Measurements from ENCODE around the gene SCAANT1. TPM values are rescaled to one million over a fixed set of nuclear protein-coding genes. Genes with fewer than 3 reads are reported as not detected.

The SCAANT1 gene
- total RNA-seq, 2 experiments from 2014 or later = not detected

GRCh38 chr3:63951492-63952247 lies 39.5 kb upstream of the SCAANT1 start:
- intact Hi-C loops (cut with micrococcal nuclease) = no loop called here
- H3K27me3 Mint-ChIP-seq = no peaks in the 10 kb centered on the region
- ChIA-PET POLR2A (interaction anchor here (1.2 kb wide), 1 partner anchor 16 kb away, joined by 6 read pairs; no protein-coding TSS in a partner anchor), CTCF (interaction anchor here (1.3 to 2.2 kb wide), 4 partner anchors 10 to 42 kb away, joined by 3 to 9 read pairs (median 4); no protein-coding TSS in a partner anchor)
- H3K9me3 Mint-ChIP-seq = no peaks in the 10 kb centered on the region
- no peak overlapping the region for H3K4me3 Mint-ChIP-seq
- H3K4me1 Mint-ChIP-seq (ENCODE audit: low read depth) = peaks cover 41% of the 10 kb centered on the region
- H3K36me3 Mint-ChIP-seq (ENCODE audit: low read depth) = peaks cover 29% of the 10 kb centered on the region
- TF ChIP-seq, protein P1, sequence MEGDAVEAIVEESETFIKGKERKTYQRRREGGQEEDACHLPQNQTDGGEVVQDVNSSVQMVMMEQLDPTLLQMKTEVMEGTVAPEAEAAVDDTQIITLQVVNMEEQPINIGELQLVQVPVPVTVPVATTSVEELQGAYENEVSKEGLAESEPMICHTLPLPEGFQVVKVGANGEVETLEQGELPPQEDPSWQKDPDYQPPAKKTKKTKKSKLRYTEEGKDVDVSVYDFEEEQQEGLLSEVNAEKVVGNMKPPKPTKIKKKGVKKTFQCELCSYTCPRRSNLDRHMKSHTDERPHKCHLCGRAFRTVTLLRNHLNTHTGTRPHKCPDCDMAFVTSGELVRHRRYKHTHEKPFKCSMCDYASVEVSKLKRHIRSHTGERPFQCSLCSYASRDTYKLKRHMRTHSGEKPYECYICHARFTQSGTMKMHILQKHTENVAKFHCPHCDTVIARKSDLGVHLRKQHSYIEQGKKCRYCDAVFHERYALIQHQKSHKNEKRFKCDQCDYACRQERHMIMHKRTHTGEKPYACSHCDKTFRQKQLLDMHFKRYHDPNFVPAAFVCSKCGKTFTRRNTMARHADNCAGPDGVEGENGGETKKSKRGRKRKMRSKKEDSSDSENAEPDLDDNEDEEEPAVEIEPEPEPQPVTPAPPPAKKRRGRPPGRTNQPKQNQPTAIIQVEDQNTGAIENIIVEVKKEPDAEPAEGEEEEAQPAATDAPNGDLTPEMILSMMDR (IDR thresholded peaks at IDR 0.05) = no peak
- H3K27ac Mint-ChIP-seq = peak overlapping the region; percentile 36
- ATAC-seq = no peak
- no peak for DNase-seq

GRCh38 chr3:63950698-63951097 lies 38.5 kb upstream of the SCAANT1 start:
- TF ChIP-seq, protein P1 (IDR thresholded peaks at IDR 0.05) = no peak
- Mint-ChIP-seq H3K27ac (no peak overlapping the region), H3K4me3 (no peak overlapping the region), H3K36me3 (ENCODE audit: low read depth) (peaks cover 34% of the 10 kb centered on the region), H3K4me1 (ENCODE audit: low read depth) (peaks cover 48% of the 10 kb centered on the region), H3K9me3 (no peaks in the 10 kb centered on the region), H3K27me3 (no peaks in the 10 kb centered on the region)
- intact Hi-C loops (cut with micrococcal nuclease) = no loop called here
- ChIA-PET CTCF (interaction anchor here (1.3 to 2.2 kb wide), 4 partner anchors 11 to 43 kb away, joined by 3 to 9 read pairs (median 4); no protein-coding TSS in a partner anchor), POLR2A (interaction anchor here (1.2 kb wide), 1 partner anchor 17 kb away, joined by 6 read pairs; no protein-coding TSS in a partner anchor)
- ATAC-seq = no peak
- DNase-seq = no peak

DNA sequence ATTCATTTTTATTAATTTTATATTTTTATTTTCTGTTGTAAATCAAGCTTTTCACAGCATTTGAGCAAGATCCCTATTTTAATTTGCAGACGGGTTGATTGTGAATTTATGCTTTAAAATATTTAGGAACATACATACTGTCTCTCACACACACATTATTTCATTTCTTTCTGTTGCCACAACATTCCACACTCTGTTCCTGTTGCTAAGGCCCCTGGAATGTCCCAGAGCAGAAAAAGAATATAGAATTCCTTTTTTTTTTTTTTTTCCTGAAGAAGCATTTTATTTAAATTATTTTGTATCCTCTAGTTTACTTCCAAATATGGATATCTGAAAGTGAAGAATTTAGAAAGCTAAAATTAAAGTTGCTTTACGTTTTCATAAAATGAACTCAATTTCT lies 36.8 kb upstream of the SCAANT1 start:
- no peak overlapping the region for H3K27ac Mint-ChIP-seq
- H3K9me3 Mint-ChIP-seq = no peaks in the 10 kb centered on the region
- CTCF ChIA-PET = interaction anchor here (1.5 kb wide), 2 partner anchors 11 to 13 kb away, joined by 3 to 5 read pairs; no protein-coding TSS in a partner anchor
- peaks cover 55% of the 10 kb centered on the region for H3K4me1 Mint-ChIP-seq (ENCODE audit: low read depth)
- no peaks in the 10 kb centered on the region for H3K27me3 Mint-ChIP-seq
- no peak for DNase-seq
- intact Hi-C loops (cut with micrococcal nuclease) = no loop called here
- peaks cover 34% of the 10 kb centered on the region for H3K36me3 Mint-ChIP-seq (ENCODE audit: low read depth)
- TF ChIP-seq, protein P1 (IDR thresholded peaks at IDR 0.05) = no peak
- H3K4me3 Mint-ChIP-seq = no peak overlapping the region
- ATAC-seq = no peak
- POLR2A ChIA-PET = interaction anchor here (0.6 to 1.1 kb wide), 2 partner anchors 26 to 29 kb away, joined by 3 read pairs; no protein-coding TSS in a partner anchor

- Mint-ChIP-seq H3K4me3 (no peak overlapping the region), H3K4me1 (ENCODE audit: low read depth) (peaks cover 67% of the 10 kb centered on the region), H3K27ac (peak overlapping the region; percentile 22), H3K27me3 (no peaks in the 10 kb centered on the region), H3K36me3 (ENCODE audit: low read depth) (peaks cover 38% of the 10 kb centered on the region), H3K9me3 (no peaks in the 10 kb centered on the region)
- DNase-seq (no peak), ATAC-seq (no peak)
- CTCF ChIA-PET = interaction anchor here (0.8 to 1.5 kb wide), 2 partner anchors 13 to 46 kb away, joined by 3 read pairs; no protein-coding TSS in a partner anchor
- TF ChIP-seq, protein P1 (IDR thresholded peaks at IDR 0.05) = no peak
- POLR2A ChIA-PET = no interaction called here
- intact Hi-C loops (cut with micrococcal nuclease) = no loop called here
These were observed 35.4 kb upstream of the SCAANT1 start for GRCh38 chr3:63947594-63947993.

DNA sequence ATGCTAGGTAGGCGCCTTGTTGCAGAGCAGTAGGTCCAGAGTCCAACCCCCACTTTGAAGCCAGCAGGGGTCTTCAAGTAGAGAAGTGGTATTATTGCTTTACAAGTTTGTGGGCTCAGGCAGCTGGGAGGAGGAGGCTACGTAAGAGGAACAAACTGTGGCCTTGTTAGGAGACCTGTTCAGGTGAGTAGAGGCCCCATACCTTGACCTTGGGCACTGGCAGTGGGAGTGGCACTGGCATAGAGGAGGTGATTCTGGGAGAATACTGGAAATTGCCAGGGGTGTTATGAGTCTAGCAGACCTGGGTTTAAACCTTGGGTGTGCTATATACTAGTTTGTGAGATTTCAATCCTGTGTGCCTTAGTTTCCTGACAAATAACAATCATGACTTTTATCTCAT lies 34.6 kb upstream of the SCAANT1 start:
- H3K27ac Mint-ChIP-seq = no peak overlapping the region

More for the DNA sequence above, 34.6 kb upstream of the SCAANT1 start:
- ATAC-seq (no peak), DNase-seq (no peak)
- peaks cover 65% of the 10 kb centered on the region for H3K4me1 Mint-ChIP-seq (ENCODE audit: low read depth)
- TF ChIP-seq, protein P1 (IDR thresholded peaks at IDR 0.05) = no peak
- CTCF ChIA-PET = no interaction called here
- H3K27me3 Mint-ChIP-seq = no peaks in the 10 kb centered on the region
- H3K9me3 Mint-ChIP-seq = no peaks in the 10 kb centered on the region
- POLR2A ChIA-PET = no interaction called here
- no peak overlapping the region for H3K4me3 Mint-ChIP-seq
- H3K36me3 Mint-ChIP-seq (ENCODE audit: low read depth) = peaks cover 40% of the 10 kb centered on the region
- intact Hi-C loops (cut with micrococcal nuclease) = no loop called here
